ENCODE measurements around the gene CCR8.

Gene CCR8

DNA sequence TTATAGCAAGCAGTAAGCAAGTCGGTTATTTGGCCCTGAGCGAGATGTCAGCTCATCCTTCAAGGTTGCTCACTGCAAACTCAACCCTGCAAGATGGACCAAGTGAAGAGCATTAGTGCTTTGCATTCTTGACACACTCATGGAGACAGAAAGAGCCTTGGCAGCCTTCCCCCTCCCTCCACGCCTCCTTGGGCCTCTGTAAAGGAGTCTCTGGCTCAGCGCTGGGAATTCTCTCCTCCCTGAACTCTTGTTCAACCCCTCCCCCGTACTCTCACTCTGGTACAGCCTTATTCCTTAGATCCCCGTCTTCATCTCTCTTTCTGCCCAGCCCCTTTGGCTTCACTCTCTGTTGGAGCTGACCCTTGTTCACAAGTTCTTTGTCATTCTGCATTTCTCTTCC, 47.5 kb upstream of the CCR8 start:
- H3K27me3 ChIP-seq (ENCODE audit: insufficient read depth, poor library complexity, severe bottlenecking): no peaks in the 10 kb centered on the region
- H3K27ac ChIP-seq (replicated peaks): no peak overlapping the region
- no peak overlapping the region for H3K4me3 ChIP-seq (replicated peaks; ENCODE audit: insufficient read depth, low read length)
- TF ChIP-seq, protein P1, sequence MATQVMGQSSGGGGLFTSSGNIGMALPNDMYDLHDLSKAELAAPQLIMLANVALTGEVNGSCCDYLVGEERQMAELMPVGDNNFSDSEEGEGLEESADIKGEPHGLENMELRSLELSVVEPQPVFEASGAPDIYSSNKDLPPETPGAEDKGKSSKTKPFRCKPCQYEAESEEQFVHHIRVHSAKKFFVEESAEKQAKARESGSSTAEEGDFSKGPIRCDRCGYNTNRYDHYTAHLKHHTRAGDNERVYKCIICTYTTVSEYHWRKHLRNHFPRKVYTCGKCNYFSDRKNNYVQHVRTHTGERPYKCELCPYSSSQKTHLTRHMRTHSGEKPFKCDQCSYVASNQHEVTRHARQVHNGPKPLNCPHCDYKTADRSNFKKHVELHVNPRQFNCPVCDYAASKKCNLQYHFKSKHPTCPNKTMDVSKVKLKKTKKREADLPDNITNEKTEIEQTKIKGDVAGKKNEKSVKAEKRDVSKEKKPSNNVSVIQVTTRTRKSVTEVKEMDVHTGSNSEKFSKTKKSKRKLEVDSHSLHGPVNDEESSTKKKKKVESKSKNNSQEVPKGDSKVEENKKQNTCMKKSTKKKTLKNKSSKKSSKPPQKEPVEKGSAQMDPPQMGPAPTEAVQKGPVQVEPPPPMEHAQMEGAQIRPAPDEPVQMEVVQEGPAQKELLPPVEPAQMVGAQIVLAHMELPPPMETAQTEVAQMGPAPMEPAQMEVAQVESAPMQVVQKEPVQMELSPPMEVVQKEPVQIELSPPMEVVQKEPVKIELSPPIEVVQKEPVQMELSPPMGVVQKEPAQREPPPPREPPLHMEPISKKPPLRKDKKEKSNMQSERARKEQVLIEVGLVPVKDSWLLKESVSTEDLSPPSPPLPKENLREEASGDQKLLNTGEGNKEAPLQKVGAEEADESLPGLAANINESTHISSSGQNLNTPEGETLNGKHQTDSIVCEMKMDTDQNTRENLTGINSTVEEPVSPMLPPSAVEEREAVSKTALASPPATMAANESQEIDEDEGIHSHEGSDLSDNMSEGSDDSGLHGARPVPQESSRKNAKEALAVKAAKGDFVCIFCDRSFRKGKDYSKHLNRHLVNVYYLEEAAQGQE (IDR thresholded peaks at IDR 0.05; ENCODE audit: insufficient replicate concordance, low read depth): no peak
- TF ChIP-seq GABPA (IDR thresholded peaks at IDR 0.05; ENCODE audit: low read depth): no peak
- no peak for TF ChIP-seq POLR2AphosphoS5 (IDR thresholded peaks at IDR 0.05; ENCODE audit: low read depth)
- TF ChIP-seq, protein P2, sequence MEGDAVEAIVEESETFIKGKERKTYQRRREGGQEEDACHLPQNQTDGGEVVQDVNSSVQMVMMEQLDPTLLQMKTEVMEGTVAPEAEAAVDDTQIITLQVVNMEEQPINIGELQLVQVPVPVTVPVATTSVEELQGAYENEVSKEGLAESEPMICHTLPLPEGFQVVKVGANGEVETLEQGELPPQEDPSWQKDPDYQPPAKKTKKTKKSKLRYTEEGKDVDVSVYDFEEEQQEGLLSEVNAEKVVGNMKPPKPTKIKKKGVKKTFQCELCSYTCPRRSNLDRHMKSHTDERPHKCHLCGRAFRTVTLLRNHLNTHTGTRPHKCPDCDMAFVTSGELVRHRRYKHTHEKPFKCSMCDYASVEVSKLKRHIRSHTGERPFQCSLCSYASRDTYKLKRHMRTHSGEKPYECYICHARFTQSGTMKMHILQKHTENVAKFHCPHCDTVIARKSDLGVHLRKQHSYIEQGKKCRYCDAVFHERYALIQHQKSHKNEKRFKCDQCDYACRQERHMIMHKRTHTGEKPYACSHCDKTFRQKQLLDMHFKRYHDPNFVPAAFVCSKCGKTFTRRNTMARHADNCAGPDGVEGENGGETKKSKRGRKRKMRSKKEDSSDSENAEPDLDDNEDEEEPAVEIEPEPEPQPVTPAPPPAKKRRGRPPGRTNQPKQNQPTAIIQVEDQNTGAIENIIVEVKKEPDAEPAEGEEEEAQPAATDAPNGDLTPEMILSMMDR (IDR thresholded peaks at IDR 0.05; ENCODE audit: insufficient read depth, low read length): no peak
- TF ChIP-seq SPI1 (IDR thresholded peaks at IDR 0.05; ENCODE audit: borderline replicate concordance, low read depth): no peak
- no peak for DNase-seq (ENCODE audit: low read depth in 1 of 2, low spot score in 1 of 2)

DNA sequence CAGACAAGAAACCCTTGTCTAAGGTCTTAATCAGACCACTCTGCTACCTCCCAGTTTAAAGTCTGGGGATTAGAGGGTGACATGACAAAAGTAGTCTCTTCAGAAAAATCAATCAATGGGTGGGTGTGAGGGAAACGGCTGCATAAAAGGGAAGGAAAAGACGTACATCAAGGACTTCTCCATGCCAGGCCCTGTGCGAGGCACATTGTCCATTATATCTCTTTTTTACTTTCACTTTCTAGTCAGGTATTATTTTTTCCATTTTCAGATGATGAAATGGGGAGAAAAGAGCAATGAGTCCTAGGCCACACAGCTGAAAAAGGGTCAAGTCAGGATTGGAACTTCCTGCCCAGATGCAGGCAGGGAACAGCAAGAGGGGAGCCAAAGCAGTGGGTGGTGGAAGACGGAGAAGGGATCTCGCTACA, 45.0 kb upstream of the CCR8 start:
- Histone ChIP-seq H3K27ac (replicated peaks) (no peak overlapping the region), H3K4me3 (replicated peaks; ENCODE audit: insufficient read depth, low read length) (no peak overlapping the region), H3K27me3 (ENCODE audit: insufficient read depth, poor library complexity, severe bottlenecking) (no peaks in the 10 kb centered on the region)
- no peak for DNase-seq (ENCODE audit: low read depth in 1 of 2, low spot score in 1 of 2)
- TF ChIP-seq POLR2AphosphoS5 (IDR thresholded peaks at IDR 0.05; ENCODE audit: low read depth) (no peak), GABPA (IDR thresholded peaks at IDR 0.05; ENCODE audit: low read depth) (no peak), SPI1 (IDR thresholded peaks at IDR 0.05; ENCODE audit: borderline replicate concordance, low read depth) (no peak)
- TF ChIP-seq, protein P2 (IDR thresholded peaks at IDR 0.05; ENCODE audit: insufficient read depth, low read length): no peak
- TF ChIP-seq, protein P1 (IDR thresholded peaks at IDR 0.05; ENCODE audit: insufficient replicate concordance, low read depth): no peak

- no peak for DNase-seq (ENCODE audit: low read depth in 1 of 2, low spot score in 1 of 2)
- Histone ChIP-seq H3K4me3 (replicated peaks; ENCODE audit: insufficient read depth, low read length) (no peak overlapping the region), H3K27ac (replicated peaks) (no peak overlapping the region), H3K27me3 (ENCODE audit: insufficient read depth, poor library complexity, severe bottlenecking) (no peaks in the 10 kb centered on the region)
- TF ChIP-seq, protein P2 (IDR thresholded peaks at IDR 0.05; ENCODE audit: insufficient read depth, low read length): no peak
- TF ChIP-seq SPI1 (IDR thresholded peaks at IDR 0.05; ENCODE audit: borderline replicate concordance, low read depth): peak; percentile 87
- no peak for TF ChIP-seq GABPA (IDR thresholded peaks at IDR 0.05; ENCODE audit: low read depth)
Observed at GRCh38 chr3:39285332-39285731, 44.2 kb upstream of the CCR8 start.

GRCh38 chr3:39286771-39287170, 42.7 kb upstream of the CCR8 start:
- Histone ChIP-seq H3K27ac (replicated peaks) (no peak overlapping the region), H3K27me3 (ENCODE audit: insufficient read depth, poor library complexity, severe bottlenecking) (no peaks in the 10 kb centered on the region), H3K4me3 (replicated peaks; ENCODE audit: insufficient read depth, low read length) (no peak overlapping the region)
- TF ChIP-seq, protein P1 (IDR thresholded peaks at IDR 0.05; ENCODE audit: insufficient replicate concordance, low read depth): no peak
- TF ChIP-seq, protein P2 (IDR thresholded peaks at IDR 0.05; ENCODE audit: insufficient read depth, low read length): no peak
- TF ChIP-seq SPI1 (IDR thresholded peaks at IDR 0.05; ENCODE audit: borderline replicate concordance, low read depth): no peak
- no peak for TF ChIP-seq GABPA (IDR thresholded peaks at IDR 0.05; ENCODE audit: low read depth)
- no peak for TF ChIP-seq POLR2AphosphoS5 (IDR thresholded peaks at IDR 0.05; ENCODE audit: low read depth)
- DNase-seq (ENCODE audit: low read depth in 1 of 2, low spot score in 1 of 2): no peak
